Esophagus squamous epithelium (tissue), 5 donors: ENCODE results near the gene BCAR3. TPM values are rescaled to one million over a fixed set of nuclear protein-coding genes. Genes with fewer than 3 reads are reported as not detected.

Source experiments
- DNase-seq: peaks from one replicate; lab custom pipeline; 2025; lab: John Stamatoyannopoulos, UW
- H3K27ac ChIP-seq, 4 donors: fragments of 200-600 bp; sonication (generic); one replicate each; pipeline ENCODE4 v1.5.1; 2016 to 2019; ENCODE audit warnings: mild to moderate bottlenecking in 1 of 4
- H3K27me3 ChIP-seq, 4 donors: fragments of 200-600 bp; sonication (generic); 1 replicate in 3 of 4; 2 replicates in 1 of 4; pipeline versions ENCODE4 v1.5.1 to v1.6.0; 2017 to 2021; ENCODE audit warnings: antibody characterized with exemption in 1 of 4
- H3K36me3 ChIP-seq, 3 donors: fragments of 200-600 bp; sonication (generic); one replicate each; pipeline ENCODE4 v1.5.1; 2016 to 2019
- H3K4me1 ChIP-seq, 3 donors: fragments of 200-600 bp; sonication (generic); one replicate each; pipeline ENCODE4 v1.5.1; 2017 to 2019
- H3K4me3 ChIP-seq, 4 donors: fragments of 200-600 bp; sonication (generic); 1 replicate in 3 of 4; 2 replicates in 1 of 4; pipeline ENCODE4 v1.5.1; 2016 to 2019; ENCODE audit warnings: mild to moderate bottlenecking in 2 of 4, moderate library complexity in 1 of 4
- H3K9me3 ChIP-seq, 3 donors: fragments of 200-600 bp; sonication (generic); one replicate each; pipeline ENCODE4 v1.5.1; 2016 to 2019
- POLR2A ChIP-seq, 4 donors: fragments of 450-650 bp; IDR thresholded peaks; one replicate each; pipeline ENCODE4 v1.6.1; 2017; ENCODE audit warnings: antibody characterized with exemption in 4 of 4, mild to moderate bottlenecking in 4 of 4, moderate library complexity in 3 of 4
- WGBS, 2 donors: methylation state at CpG; one replicate each; pipeline ENCODE4 v1.1.5; 2018; 5-methylcytosine and 5-hydroxymethylcytosine counted together
- intact Hi-C: fragments of 100-400 bp; cut with DNase I; formaldehyde crosslinking; loops from one replicate; pipeline ENCODE4 v1.15.0; 2022
- total RNA-seq, 4 donors: library from RNA; depleted of rRNA; stranded (reverse); fragments of >200 nt; gene quantifications; one replicate each; pipeline ENCODE4 v1.1.0, GENCODE V29; 2016
- TF ChIP-seq, protein P1 (sequence below), 6 experiments: fragments of 450-650 bp in 4 of 6; fragments of 200-600 bp in 2 of 6; sonication (generic) in 2 of 6; IDR thresholded peaks; one replicate each; pipeline ENCODE4 v1.5.1; 2016 to 2019; ENCODE audit warnings: antibody characterized with exemption in 6 of 6, mild to moderate bottlenecking in 4 of 6, moderate library complexity in 4 of 6
- donor health status: DM: yes; HTN: yes; CAD: no.

Gene BCAR3
- total RNA-seq, 4 donors from 2014 or later: 6.9 to 17.5 (median 9.4) TPM

DNA sequence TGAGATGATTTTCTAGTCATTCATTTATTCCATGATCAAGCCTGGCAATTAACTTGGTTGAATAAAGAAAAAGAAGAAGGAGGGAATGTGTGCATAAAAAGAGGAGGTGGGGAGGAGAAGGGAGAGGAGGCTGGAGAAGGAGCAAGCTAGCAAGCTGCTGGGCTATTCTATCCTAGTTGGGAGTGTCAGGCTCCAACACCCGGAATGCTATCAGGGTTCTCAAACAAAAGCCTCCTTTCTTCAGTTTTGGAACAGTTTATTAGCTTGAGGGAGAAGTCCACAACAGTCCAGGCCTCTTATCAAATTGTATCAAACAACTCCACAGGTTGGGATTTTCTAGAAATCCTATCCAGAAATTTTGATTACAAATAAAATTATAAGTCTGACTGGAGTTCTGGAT, 80.0 kb downstream of the BCAR3 start:
- intact Hi-C loops: no loop called here
- no peaks in the 10 kb centered on the region for H3K9me3 ChIP-seq
- H3K27me3 ChIP-seq: no peaks in the 10 kb centered on the region
- no peak for DNase-seq
- TF ChIP-seq, protein P1, sequence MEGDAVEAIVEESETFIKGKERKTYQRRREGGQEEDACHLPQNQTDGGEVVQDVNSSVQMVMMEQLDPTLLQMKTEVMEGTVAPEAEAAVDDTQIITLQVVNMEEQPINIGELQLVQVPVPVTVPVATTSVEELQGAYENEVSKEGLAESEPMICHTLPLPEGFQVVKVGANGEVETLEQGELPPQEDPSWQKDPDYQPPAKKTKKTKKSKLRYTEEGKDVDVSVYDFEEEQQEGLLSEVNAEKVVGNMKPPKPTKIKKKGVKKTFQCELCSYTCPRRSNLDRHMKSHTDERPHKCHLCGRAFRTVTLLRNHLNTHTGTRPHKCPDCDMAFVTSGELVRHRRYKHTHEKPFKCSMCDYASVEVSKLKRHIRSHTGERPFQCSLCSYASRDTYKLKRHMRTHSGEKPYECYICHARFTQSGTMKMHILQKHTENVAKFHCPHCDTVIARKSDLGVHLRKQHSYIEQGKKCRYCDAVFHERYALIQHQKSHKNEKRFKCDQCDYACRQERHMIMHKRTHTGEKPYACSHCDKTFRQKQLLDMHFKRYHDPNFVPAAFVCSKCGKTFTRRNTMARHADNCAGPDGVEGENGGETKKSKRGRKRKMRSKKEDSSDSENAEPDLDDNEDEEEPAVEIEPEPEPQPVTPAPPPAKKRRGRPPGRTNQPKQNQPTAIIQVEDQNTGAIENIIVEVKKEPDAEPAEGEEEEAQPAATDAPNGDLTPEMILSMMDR (IDR thresholded peaks at IDR 0.05): no peak
- no peak for TF ChIP-seq POLR2A (IDR thresholded peaks at IDR 0.05)
- 67 to 80% methylated on average over 1 of the region's 1 CpG for WGBS, 2 donors
- H3K36me3 ChIP-seq: no peaks in the 10 kb centered on the region
- no peak overlapping the region for H3K27ac ChIP-seq
- H3K4me3 ChIP-seq: no peak overlapping the region
- H3K4me1 ChIP-seq: peaks cover 0 to 46% (median 19%) of the 10 kb centered on the region in 3 donors

- no peak for DNase-seq
- WGBS, 2 donors: 60 to 100% methylated on average over 1 to 2 of the region's 2 CpGs
These were observed 81.0 kb downstream of the BCAR3 start for GRCh38 chr1:93600663-93601062.

DNA sequence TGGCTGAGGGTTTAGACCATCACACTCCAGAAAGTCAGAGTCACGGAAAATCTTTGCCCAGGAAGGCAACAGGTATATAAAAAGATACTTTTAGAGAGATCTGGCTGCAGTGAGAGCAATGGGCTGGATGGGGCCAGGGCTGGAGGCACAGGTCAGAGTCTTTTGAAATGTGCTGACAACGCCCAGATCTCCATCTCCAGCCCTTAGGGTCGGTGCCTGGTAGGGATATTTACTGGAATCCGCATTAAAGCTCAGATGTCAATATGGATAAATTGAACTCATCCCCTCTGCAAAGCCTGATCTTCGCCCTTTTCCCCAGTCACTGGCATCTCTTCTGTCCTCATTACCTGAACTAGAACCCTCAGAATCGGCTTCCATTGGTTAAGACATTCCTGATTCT, 82.2 kb downstream of the BCAR3 start:
- H3K27ac ChIP-seq: no peak overlapping the region
- DNase-seq: no peak
- H3K4me1 ChIP-seq: peaks cover 0 to 59% (median 27%) of the 10 kb centered on the region in 3 donors

More at GRCh38 chr1:93600663-93601062, 81.0 kb downstream of the BCAR3 start:
- intact Hi-C loops: no loop called here
- no peak for TF ChIP-seq POLR2A (IDR thresholded peaks at IDR 0.05)
- TF ChIP-seq, protein P1 (IDR thresholded peaks at IDR 0.05): no peak
- Histone ChIP-seq H3K27me3 (no peaks in the 10 kb centered on the region), H3K9me3 (no peaks in the 10 kb centered on the region), H3K36me3 (no peaks in the 10 kb centered on the region), H3K4me3 (no peak overlapping the region), H3K27ac (no peak overlapping the region), H3K4me1 (peaks cover 0 to 51% (median 26%) of the 10 kb centered on the region in 3 donors)

DNA sequence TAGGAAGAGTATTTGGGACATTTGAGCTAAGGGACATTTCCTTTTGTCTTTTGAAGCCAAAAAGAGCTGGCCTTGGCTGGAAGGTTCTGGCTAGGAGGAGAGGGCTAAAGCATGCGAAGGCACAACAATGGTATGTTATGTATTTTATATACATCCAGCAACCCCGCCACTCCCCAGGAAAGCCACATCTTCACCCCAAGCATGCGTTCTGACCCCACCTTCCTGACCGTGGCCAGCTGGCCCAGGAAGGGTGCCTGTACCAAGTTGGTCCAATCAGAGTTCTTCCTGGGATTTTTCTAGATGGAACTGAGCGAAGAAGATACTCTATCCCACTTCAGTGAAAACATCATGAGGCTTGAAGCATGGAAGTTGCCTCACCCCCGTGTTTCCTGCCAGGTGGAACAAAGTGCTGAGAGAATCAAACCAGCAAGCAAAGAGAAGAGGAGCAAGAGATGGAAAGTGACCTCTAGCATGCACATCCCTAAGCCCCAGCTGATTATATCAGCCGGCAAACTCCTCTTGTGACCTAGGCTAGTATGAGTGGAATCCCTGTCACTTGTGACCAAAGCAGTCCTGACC, 82.7 kb downstream of the BCAR3 start:
- 77 to 88% methylated on average over 5 to 7 of the region's 7 CpGs for WGBS, 2 donors
- H3K27me3 ChIP-seq: no peaks in the 10 kb centered on the region
- H3K9me3 ChIP-seq: no peaks in the 10 kb centered on the region
- TF ChIP-seq, protein P1 (IDR thresholded peaks at IDR 0.05): no peak
- TF ChIP-seq POLR2A (IDR thresholded peaks at IDR 0.05): no peak
- intact Hi-C loops: no loop called here
- H3K27ac ChIP-seq: no peak overlapping the region
- no peaks in the 10 kb centered on the region for H3K36me3 ChIP-seq
- no peak overlapping the region for H3K4me3 ChIP-seq
- peaks cover 0 to 65% (median 27%) of the 10 kb centered on the region in 3 donors for H3K4me1 ChIP-seq
- no peak for DNase-seq

More for the DNA sequence above, 82.2 kb downstream of the BCAR3 start:
- Histone ChIP-seq H3K4me3 (no peak overlapping the region), H3K9me3 (no peaks in the 10 kb centered on the region), H3K27me3 (no peaks in the 10 kb centered on the region), H3K36me3 (no peaks in the 10 kb centered on the region)
- WGBS, 2 donors: 93 to 98% methylated on average over 5 to 6 of the region's 6 CpGs
- intact Hi-C loops: no loop called here
- no peak for TF ChIP-seq POLR2A (IDR thresholded peaks at IDR 0.05)
- TF ChIP-seq, protein P1 (IDR thresholded peaks at IDR 0.05): no peak

DNA sequence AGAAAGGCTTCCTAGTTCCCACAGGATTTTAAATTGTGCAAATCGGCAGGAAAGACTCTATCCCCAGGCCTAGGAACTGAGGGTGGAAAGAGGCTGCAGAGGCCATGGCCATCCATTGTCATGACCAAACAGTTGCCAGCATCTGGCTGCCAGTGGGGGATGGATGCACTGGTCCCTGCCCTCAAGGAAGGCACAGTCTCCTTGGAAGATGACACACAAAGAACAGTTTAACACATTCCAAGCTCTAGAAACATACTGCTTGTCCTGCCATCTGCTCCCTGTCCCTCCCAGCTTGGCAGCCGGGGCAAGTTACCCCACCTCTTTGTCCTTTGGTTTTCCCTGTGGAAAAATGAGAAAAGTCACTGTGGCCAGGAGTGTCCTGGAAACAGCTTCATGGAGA, 83.2 kb downstream of the BCAR3 start:
- DNase-seq: no peak
- no peak overlapping the region for H3K27ac ChIP-seq
- WGBS, 2 donors: 63 to 70% methylated on average over 1 to 2 of the region's 2 CpGs
- intact Hi-C loops: no loop called here
- H3K4me1 ChIP-seq: peaks cover 3 to 70% (median 32%) of the 10 kb centered on the region in 3 donors
- no peaks in the 10 kb centered on the region for H3K36me3 ChIP-seq
- no peaks in the 10 kb centered on the region for H3K27me3 ChIP-seq
- TF ChIP-seq POLR2A (IDR thresholded peaks at IDR 0.05): no peak
- TF ChIP-seq, protein P1 (IDR thresholded peaks at IDR 0.05): no peak
- H3K9me3 ChIP-seq: no peaks in the 10 kb centered on the region
- no peak overlapping the region for H3K4me3 ChIP-seq
